ENCODE data around the gene RHOBTB3.
"Not testable (repeated sequence)": the region's sequence is repeated elsewhere in the genome, so short reads cannot be mapped to it uniquely, and the experiment has no call there.

Gene RHOBTB3

DNA sequence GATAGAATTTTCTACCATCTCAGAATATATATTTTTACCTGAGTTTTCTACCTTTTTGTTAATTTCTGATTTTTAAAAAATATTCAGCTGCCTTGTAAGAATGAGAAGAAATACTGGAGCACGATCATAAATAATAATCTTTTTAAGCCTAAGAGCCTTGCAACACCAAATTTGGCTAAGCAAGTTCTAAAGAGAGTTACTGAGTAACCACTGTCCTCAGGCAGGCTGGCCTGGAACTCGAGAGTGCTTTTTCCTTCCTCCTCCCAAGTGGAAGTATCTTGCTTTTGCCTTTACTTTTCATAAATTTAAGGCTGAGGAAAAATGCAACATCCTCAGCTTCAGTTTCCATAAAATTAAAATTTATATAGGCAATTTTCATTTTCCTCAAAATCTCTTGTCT, 70.4 kb downstream of the RHOBTB3 start:
- Histone ChIP-seq H3K4me1 (ENCODE audit: insufficient read depth, low read length) (no peaks in the 10 kb centered on the region), H3K9me3 (ENCODE audit: control insufficient read depth, insufficient read depth, low read length) (no peaks in the 10 kb centered on the region; the same call in 1 of the 2 replicates), H3K9ac (ENCODE audit: low read depth, low read length) (no peak overlapping the region), H3K36me3 (ENCODE audit: insufficient read depth, low read length) (no peaks in the 10 kb centered on the region)

DNA sequence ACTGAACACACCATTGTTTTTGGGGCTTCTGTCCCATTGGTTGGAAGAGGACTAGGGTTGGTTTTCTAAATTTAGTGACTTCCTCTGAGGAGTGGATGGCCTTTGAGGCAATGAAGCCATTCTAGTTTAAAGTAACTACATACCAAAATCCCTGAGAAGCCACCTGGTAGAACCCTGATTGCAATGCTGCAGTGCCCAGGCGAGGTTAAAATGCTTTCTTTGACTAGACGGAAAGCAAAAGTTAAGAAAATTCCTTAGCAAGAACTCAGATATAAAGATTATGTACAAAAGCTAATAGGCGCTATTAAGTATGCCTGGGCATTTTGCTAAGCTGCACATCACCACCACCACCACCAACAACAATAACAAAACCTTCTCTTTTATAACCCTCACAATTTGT, 70.8 kb downstream of the RHOBTB3 start:
- H3K9me3 ChIP-seq (ENCODE audit: control insufficient read depth, insufficient read depth, low read length) = no peaks in the 10 kb centered on the region; the same call in 1 of the 2 replicates
- H3K36me3 ChIP-seq (ENCODE audit: insufficient read depth, low read length) = no peaks in the 10 kb centered on the region
- no peaks in the 10 kb centered on the region for H3K4me1 ChIP-seq (ENCODE audit: insufficient read depth, low read length)
- no peak overlapping the region for H3K9ac ChIP-seq (ENCODE audit: low read depth, low read length)

DNA sequence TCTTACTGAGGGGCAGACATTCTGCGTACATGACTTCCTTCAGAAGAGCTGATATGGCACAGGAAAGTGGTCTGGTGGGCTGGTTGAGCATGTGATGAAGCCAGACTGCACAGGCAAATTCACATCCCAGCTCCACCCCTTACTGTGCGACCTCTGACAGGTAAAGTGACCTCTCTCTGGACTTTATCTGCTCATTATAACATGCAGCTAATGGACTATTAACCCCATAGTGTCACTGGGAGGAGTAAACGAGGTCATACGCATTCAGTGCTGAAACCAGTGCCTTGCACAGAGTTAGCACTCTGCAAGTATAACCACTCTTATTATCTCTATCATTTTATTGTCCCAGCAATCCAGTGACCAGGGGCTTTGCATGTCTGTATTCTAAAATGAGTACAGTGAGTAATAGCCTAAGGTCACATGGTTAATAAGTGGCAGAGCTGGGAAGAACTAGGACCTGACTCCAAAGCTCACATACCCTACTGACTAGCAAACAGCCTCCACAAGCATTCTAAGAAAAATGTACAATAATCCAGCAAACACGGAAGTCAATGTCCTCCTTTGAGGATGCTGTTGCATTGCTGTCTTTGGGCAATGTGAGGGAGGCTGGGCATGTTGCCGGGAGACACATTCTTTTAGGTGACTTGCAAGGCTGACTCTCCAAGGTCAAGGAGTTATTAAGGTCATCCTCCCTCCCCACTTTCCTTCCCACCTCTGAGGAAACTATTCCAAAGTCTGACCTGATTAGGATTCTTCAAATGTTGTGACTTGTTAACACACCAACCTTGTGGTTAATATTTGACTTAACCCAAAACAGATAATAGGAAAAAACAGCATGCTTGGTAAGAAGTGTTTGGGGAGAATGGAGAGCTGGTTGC, 72.4 kb downstream of the RHOBTB3 start:
- Histone ChIP-seq H3K4me1 (ENCODE audit: insufficient read depth, low read length) (peaks cover under 1% of the 10 kb centered on the region; the same call in 1 of the 2 replicates), H3K9me3 (ENCODE audit: control insufficient read depth, insufficient read depth, low read length) (no peaks in the 10 kb centered on the region; the same call in 1 of the 2 replicates), H3K9ac (ENCODE audit: low read depth, low read length) (no peak overlapping the region), H3K36me3 (ENCODE audit: insufficient read depth, low read length) (no peaks in the 10 kb centered on the region)

DNA sequence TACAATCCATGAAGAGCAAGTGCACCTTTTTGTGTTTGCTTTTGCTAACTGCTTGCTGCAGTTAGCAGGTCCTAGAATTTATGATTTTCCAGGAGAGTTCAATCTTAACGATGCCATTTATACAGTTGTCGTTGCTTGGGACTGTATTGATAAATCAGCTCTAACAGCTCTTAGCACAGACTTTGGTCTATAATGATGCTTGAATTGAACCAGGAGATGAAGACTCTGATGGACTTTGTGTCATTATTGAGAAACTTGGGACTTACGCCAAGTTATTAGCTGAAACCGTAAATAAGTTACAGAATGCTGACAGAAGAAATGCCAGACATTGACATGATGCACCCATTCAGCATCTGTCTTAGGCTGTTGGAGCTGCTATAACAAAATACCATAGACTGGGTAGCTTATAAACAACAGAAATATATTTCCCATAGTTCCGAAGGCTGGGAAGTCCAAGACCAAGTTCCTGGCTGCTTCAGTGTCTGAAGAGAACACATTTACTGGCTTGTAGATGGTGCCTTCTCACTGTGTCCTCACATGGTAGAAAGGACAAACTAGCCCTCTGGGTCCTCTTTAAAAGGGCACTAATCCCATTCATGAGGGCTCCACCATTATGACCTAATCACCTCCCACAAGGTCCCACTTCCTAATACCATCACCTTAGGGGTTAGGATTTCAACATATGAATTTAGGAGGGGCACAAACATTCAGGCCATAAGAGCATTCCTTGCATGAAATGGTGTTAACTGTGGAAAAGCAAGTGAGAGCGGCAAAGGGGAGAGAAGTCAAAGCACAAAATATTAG, 73.8 kb downstream of the RHOBTB3 start:
- H3K4me1 ChIP-seq (ENCODE audit: insufficient read depth, low read length) = peaks cover 5% of the 10 kb centered on the region; the same call in 1 of the 2 replicates

DNA sequence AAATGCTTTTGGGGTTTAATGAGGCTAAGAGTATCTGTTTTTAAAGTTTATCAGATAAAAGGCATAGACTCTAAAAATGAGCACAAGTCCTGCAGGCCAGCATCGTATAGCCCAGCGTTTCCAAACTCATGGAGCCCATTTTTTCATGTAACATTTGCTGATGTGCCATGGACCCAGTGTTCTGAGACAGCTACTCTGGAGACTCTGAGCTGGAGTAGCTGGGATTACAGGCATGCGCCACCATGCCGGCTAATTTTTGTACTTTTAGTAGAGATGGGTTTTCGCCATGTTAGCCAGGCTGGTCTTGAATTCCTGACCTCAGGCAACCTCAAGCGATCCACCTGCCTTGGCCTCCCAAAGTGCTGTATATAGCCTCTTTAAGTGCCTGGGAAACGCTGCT, 75.6 kb downstream of the RHOBTB3 start:
- Histone ChIP-seq H3K9me3 (ENCODE audit: control insufficient read depth, insufficient read depth, low read length) (no peaks in the 10 kb centered on the region; the same call in 1 of the 2 replicates), H3K4me1 (ENCODE audit: insufficient read depth, low read length) (peaks cover 5% of the 10 kb centered on the region; the same call in 1 of the 2 replicates), H3K9ac (ENCODE audit: low read depth, low read length) (no peak overlapping the region), H3K36me3 (ENCODE audit: insufficient read depth, low read length) (no peaks in the 10 kb centered on the region)

More for the DNA sequence above, 73.8 kb downstream of the RHOBTB3 start:
- Histone ChIP-seq H3K36me3 (ENCODE audit: insufficient read depth, low read length) (no peaks in the 10 kb centered on the region), H3K9ac (ENCODE audit: low read depth, low read length) (no peak overlapping the region), H3K9me3 (ENCODE audit: control insufficient read depth, insufficient read depth, low read length) (no peaks in the 10 kb centered on the region; the same call in 1 of the 2 replicates)

DNA sequence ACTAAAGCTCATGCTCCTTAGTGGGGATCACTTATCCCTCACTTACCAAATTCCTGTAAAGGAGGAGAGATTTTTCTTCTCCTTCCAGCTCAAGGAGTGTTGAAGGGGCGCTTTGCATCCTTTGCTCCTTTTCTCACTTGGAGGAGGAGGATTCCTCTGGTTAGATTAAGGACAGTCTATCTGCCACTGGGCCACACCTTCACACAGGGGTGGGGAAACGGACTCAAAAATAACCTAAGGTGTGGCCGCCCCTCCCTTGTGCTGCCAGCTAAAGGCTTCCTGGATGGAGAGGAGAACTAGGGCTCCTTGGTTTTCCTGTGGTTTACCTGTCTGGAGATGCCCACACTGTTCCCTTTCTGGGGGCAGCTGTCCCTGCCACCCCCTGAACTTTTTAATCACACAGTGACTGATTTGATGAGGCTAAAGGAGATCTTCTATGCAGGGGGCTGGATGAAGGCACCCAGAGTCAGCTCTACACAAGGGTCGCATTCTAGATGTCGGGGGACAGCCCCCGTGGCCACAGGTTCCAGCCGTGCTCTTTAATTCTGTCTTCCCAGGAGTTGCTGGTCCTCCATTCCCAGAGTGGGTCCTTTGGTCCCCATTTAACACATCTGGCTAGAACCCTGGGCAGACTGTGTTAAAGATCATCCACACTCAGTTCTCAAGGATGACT, 77.0 kb downstream of the RHOBTB3 start:
- Histone ChIP-seq H3K4me1 (ENCODE audit: insufficient read depth, low read length) (peaks cover 5% of the 10 kb centered on the region), H3K9me3 (ENCODE audit: control insufficient read depth, insufficient read depth, low read length) (no peaks in the 10 kb centered on the region; the same call in 1 of the 2 replicates), H3K9ac (ENCODE audit: low read depth, low read length) (no peak overlapping the region), H3K36me3 (ENCODE audit: insufficient read depth, low read length) (no peaks in the 10 kb centered on the region)

DNA sequence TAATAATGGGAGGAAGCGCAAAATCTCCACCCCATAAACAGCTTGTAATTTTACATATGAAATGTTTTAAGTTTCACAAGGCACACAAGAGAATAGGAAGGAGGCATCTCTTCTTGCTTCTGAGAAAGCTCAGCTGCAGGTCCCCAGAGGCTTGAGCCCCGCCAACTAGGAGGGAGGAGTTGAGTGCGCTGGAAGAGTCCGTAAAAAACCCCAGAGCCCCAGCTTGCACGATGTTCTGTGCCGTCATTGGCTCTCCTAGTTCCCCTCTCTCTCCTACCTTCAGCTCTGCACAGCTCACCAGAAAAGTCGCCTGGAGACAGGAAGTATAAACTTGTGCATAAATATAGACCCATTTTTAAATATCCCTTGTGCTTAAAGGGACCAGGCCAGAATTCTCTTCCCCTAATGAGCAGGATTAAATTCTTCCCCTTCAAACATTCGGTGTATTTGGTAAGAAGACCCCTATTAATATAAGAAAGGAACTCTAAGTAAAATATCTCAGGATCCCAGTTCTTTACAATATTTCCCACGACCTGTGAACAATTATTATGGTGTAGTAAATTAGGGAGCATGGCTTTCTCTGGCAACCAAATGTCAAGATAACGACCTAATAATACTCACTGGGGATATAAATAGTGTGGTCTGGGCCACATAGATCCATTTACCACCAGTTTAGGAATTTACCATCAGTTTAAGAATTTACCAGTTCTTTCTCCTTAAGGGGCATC, 77.7 kb downstream of the RHOBTB3 start:
- Histone ChIP-seq H3K4me1 (ENCODE audit: insufficient read depth, low read length) (peaks cover 5% of the 10 kb centered on the region), H3K9me3 (ENCODE audit: control insufficient read depth, insufficient read depth, low read length) (no peaks in the 10 kb centered on the region; the same call in 1 of the 2 replicates), H3K9ac (ENCODE audit: low read depth, low read length) (no peak overlapping the region)

DNA sequence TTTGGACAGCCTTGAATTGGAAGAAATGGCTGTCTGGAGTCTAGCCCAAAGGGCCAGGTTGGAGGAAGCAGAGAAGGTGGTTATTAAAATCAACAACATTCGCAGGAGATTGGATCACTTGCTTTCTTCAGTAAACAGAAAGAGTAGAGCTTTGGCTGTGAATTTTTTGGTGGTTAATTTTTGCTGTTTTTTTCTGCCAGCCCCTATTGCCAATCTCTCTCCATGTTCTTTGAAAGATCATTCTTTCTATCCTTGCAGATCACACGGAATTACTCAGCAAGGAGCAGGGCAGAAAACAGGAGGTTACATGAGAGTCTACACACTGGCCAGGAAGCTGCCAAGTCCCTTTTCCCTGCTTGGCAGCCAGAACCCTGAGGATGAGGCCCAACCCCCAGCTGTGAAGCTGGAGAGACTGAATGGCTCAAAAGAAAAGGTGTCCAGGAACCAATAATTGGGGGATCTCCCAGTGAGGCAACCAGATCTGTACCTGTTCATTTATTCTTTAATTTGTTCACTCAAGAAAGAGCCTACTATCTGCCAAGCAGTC, 78.4 kb downstream of the RHOBTB3 start:
- H3K4me1 ChIP-seq (ENCODE audit: insufficient read depth, low read length) = peaks cover 5% of the 10 kb centered on the region
- H3K36me3 ChIP-seq (ENCODE audit: insufficient read depth, low read length) = no peaks in the 10 kb centered on the region
- H3K9ac ChIP-seq (ENCODE audit: low read depth, low read length) = no peak overlapping the region
- no peaks in the 10 kb centered on the region; the same call in 1 of the 2 replicates for H3K9me3 ChIP-seq (ENCODE audit: control insufficient read depth, insufficient read depth, low read length)

More for the DNA sequence above, 77.7 kb downstream of the RHOBTB3 start:
- H3K36me3 ChIP-seq (ENCODE audit: insufficient read depth, low read length) = no peaks in the 10 kb centered on the region

DNA sequence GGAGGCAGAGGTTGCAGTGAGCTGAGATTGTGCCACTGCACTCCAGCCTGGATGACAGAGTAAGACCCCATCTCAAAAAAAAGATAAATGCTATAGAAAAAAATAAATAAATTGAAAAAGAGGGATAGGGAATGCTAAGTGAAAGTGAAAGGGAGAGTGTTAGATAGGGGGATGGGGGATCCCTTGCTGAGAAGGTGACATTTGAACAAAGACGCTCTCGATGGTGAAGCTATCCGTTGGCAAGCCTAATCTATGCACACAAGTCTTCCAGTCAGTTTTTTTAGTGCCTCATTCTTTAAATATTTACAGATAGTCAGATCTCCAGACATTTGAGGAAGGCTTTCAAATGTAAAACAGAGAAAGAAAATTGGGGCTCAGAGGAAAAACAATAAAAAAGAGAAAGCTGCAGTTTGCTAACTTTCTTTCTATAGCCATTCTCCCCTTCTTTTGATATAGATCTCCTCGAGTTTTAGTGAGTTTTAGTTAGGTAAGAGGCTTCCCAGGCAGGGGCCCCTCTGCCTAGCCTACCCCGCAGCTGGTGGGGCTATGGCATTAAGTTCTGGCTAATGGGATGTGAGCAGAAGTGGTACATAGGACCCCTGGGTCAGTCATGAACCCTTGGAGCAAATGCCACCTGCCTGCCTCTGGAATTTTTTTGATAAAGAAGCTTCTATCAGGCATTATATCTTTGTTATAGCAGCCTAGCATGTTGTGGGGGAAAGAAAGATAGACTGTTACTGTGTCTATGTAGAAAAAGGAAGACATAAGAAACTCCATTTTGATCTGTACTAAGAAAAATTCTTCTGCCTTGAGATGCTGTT, 79.4 kb downstream of the RHOBTB3 start:
- no peaks in the 10 kb centered on the region for H3K9me3 ChIP-seq (ENCODE audit: control insufficient read depth, insufficient read depth, low read length)
- no peak overlapping the region for H3K9ac ChIP-seq (ENCODE audit: low read depth, low read length)
- peaks cover 5% of the 10 kb centered on the region for H3K4me1 ChIP-seq (ENCODE audit: insufficient read depth, low read length)
- no peaks in the 10 kb centered on the region for H3K36me3 ChIP-seq (ENCODE audit: insufficient read depth, low read length)

DNA sequence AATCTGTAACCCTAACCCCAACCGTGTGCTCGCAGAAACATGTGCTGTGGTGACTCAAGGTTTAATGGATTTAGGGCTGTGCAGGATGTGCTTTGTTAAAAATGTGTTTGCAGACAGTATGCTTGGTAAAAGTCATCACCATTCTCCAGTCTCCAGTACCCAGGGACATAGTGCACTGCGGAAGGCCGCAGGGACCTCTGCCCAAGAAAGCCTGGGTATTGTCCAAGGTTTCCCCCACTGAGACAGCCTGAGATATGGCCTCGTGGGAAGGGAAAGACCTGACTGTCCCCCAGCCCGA, 79.9 kb downstream of the RHOBTB3 start:
- not testable (repeated sequence) for H3K4me1 ChIP-seq (ENCODE audit: insufficient read depth, low read length); H3K9ac ChIP-seq (ENCODE audit: low read depth, low read length); H3K36me3 ChIP-seq (ENCODE audit: insufficient read depth, low read length); H3K9me3 ChIP-seq (ENCODE audit: control insufficient read depth, insufficient read depth, low read length)

DNA sequence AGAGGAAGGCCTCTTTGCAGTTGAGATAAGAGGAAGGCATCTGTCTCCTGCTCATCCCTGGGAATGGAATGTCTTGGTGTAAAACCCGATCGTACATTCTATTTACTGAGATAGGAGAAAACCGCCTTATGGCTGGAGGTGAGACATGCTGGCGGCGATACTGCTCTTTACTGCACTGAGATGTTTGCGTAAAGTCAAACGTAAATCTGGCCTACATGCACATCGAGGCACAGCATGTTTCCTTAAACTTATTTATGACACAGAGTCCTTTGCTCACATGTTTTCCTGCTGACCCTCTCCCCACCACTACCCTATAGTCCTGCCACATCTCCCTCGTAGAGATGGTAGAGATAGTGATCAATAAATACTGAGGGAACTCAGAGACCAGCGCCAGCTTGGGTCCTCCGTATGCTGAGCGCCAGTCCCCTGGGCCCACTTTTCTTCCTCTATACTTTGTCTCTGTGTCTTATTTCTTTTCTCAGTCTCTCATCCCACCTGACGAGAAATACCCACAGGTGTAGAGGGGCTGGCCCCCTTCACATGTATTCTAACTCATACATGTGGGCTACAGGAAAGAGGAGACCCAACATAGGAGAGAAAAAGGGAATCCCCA, 80.4 kb downstream of the RHOBTB3 start:
- not testable (repeated sequence) for H3K4me1 ChIP-seq (ENCODE audit: insufficient read depth, low read length); H3K9me3 ChIP-seq (ENCODE audit: control insufficient read depth, insufficient read depth, low read length); H3K36me3 ChIP-seq (ENCODE audit: insufficient read depth, low read length); H3K9ac ChIP-seq (ENCODE audit: low read depth, low read length)

DNA sequence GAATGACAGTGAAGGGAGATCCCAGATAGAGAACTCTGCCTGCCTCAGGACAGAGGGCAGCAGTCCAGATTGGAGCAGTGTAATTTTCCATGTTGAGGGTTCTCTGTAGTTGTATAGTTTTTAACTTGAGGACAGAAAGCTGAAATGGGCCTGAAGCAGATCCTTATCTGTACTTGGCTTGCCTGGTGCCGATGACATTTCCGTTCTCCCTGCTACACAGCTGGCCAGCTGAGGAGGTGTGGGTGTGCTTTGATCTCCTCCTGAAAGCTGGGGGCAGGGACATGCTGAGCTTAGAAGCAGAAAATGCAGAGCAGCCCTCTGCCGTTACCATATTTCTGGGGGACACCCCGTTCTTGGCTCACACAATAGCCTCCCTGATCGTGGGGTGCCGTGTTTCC, 80.9 kb downstream of the RHOBTB3 start:
- no peaks in the 10 kb centered on the region for H3K36me3 ChIP-seq (ENCODE audit: insufficient read depth, low read length)
- H3K4me1 ChIP-seq (ENCODE audit: insufficient read depth, low read length) = peaks cover 5% of the 10 kb centered on the region
- H3K9me3 ChIP-seq (ENCODE audit: control insufficient read depth, insufficient read depth, low read length) = no peaks in the 10 kb centered on the region
- no peak overlapping the region for H3K9ac ChIP-seq (ENCODE audit: low read depth, low read length)

DNA sequence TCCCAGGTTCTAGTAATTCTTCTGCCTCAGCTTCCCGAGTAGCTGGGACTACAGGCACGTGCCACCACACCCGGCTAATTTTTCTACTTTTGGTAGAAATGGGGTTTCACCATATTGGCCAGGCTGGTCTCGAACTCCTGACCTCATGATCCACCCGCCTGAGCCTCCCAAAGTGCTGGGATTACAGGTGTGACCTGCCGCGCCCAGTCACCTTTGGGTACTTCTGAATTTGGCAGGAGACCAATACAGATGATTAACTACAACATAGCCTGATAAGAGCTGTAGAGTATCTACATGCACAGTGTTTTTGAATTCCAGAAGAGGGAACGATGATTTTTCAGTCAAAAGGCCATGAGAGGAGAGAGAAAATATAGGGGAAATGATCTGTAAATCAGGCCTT, 81.9 kb downstream of the RHOBTB3 start:
- not testable (repeated sequence) for H3K36me3 ChIP-seq (ENCODE audit: insufficient read depth, low read length); H3K4me1 ChIP-seq (ENCODE audit: insufficient read depth, low read length); H3K9me3 ChIP-seq (ENCODE audit: control insufficient read depth, insufficient read depth, low read length); H3K9ac ChIP-seq (ENCODE audit: low read depth, low read length)
